SK-N-SH treated with all-trans-retinoic acid at 6 μM for 48 hours (cell line): ENCODE measurements around the gene ZBTB4.
A peak's percentile ranks its signal among the peaks of the same experiment; 100 is the strongest.

Experiments
- ATAC-seq: fragments of 200-7000 bp; cut with Tn5 transposase; 3 replicates; pipeline ENCODE4 v1.9.1; 2020; ENCODE audit warnings: mild to moderate bottlenecking, moderate library complexity
- ARNTL ChIP-seq: fragments of 450-650 bp; formaldehyde crosslinking; IDR thresholded peaks from 2 replicates; pipeline ENCODE4 v1.5.0; 2020; ENCODE audit warnings: low read depth, mild to moderate bottlenecking, moderate library complexity, borderline replicate concordance
- BACH2 ChIP-seq: fragments of 250-450 bp; sonication (Bioruptor Pico); IDR thresholded peaks from 2 replicates; pipeline ENCODE4 v1.9.0; 2021; ENCODE audit warnings: mild to moderate bottlenecking, borderline replicate concordance
- CREB5 ChIP-seq: fragments of 250-450 bp; sonication (Bioruptor Pico); IDR thresholded peaks from 2 replicates; pipeline ENCODE4 v1.5.1; 2020; ENCODE audit warnings: low read depth, mild to moderate bottlenecking, moderate library complexity
- CSDC2 ChIP-seq: fragments of 250-450 bp; sonication (Bioruptor Pico); IDR thresholded peaks from 2 replicates; pipeline ENCODE4 v1.5.0; 2020; ENCODE audit warnings: mild to moderate bottlenecking, moderate library complexity
- CSRNP3 ChIP-seq: fragments of 250-450 bp; sonication (Bioruptor Pico); IDR thresholded peaks from 2 replicates; pipeline ENCODE4 v1.5.1; 2021; ENCODE audit warnings: mild to moderate bottlenecking, moderate library complexity
- ESRRG ChIP-seq: fragments of 250-450 bp; sonication (Bioruptor Pico); IDR thresholded peaks from 2 replicates; pipeline ENCODE4 v1.6.1; 2021; ENCODE audit warnings: mild to moderate bottlenecking
- GLIS3 ChIP-seq: fragments of 250-450 bp; sonication (Bioruptor Pico); IDR thresholded peaks from 2 replicates; pipeline ENCODE4 v1.5.0; 2020; ENCODE audit warnings: mild to moderate bottlenecking, moderate library complexity
- ISL1 ChIP-seq: fragments of 250-450 bp; sonication (Bioruptor Pico); IDR thresholded peaks from 2 replicates; pipeline ENCODE4 v2.1.2; 2022; ENCODE audit warnings: mild to moderate bottlenecking, moderate library complexity
- OSR1 ChIP-seq: fragments of 250-450 bp; sonication (Bioruptor Pico); IDR thresholded peaks from 2 replicates; pipeline ENCODE4 v1.8.0; 2022; ENCODE audit warnings: moderate library complexity, mild to moderate bottlenecking, inconsistent platforms
- PATZ1 ChIP-seq: fragments of 250-450 bp; sonication (Bioruptor Pico); IDR thresholded peaks from 2 replicates; pipeline ENCODE4 v1.8.0; 2020; ENCODE audit warnings: mild to moderate bottlenecking, moderate library complexity, borderline replicate concordance
- POU6F1 ChIP-seq: fragments of 250-450 bp; sonication (Bioruptor Pico); IDR thresholded peaks from 2 replicates; pipeline ENCODE4 v1.8.0; 2021; ENCODE audit warnings: low read depth, mild to moderate bottlenecking, moderate library complexity, borderline replicate concordance
- PPARA ChIP-seq: fragments of 250-450 bp; sonication (Bioruptor Pico); IDR thresholded peaks from 2 replicates; pipeline ENCODE4 v1.5.0; 2020; ENCODE audit warnings: mild to moderate bottlenecking, borderline replicate concordance
- RARB ChIP-seq: fragments of 250-450 bp; sonication (Bioruptor Pico); IDR thresholded peaks from 2 replicates; pipeline ENCODE4 v1.8.0; 2021; ENCODE audit warnings: mild to moderate bottlenecking, moderate library complexity
- SNAI2 ChIP-seq: fragments of 250-450 bp; sonication (Bioruptor Pico); IDR thresholded peaks from 2 replicates; pipeline ENCODE4 v1.5.0; 2020; ENCODE audit warnings: mild to moderate bottlenecking, moderate library complexity
- TCF4 ChIP-seq: fragments of 250-450 bp; sonication (Bioruptor Pico); IDR thresholded peaks from 2 replicates; pipeline ENCODE4 v1.8.0; 2021; ENCODE audit warnings: mild to moderate bottlenecking, moderate library complexity, borderline replicate concordance
- TOX ChIP-seq: fragments of 250-450 bp; sonication (Bioruptor Pico); IDR thresholded peaks from 2 replicates; pipeline ENCODE4 v1.8.0; 2021; ENCODE audit warnings: mild to moderate bottlenecking, moderate library complexity, borderline replicate concordance
- TSHZ2 ChIP-seq: fragments of 250-450 bp; sonication (Bioruptor Pico); IDR thresholded peaks from 2 replicates; pipeline ENCODE4 v1.5.0; 2020; ENCODE audit warnings: mild to moderate bottlenecking, moderate library complexity
- ZC3H10 ChIP-seq: fragments of 250-450 bp; sonication (Bioruptor Pico); IDR thresholded peaks from 2 replicates; pipeline ENCODE4 v1.5.1; 2021; ENCODE audit warnings: mild to moderate bottlenecking, moderate library complexity
- ZFP3 ChIP-seq: fragments of 250-450 bp; sonication (Bioruptor Pico); IDR thresholded peaks from 2 replicates; pipeline ENCODE4 v1.5.0; 2020; ENCODE audit warnings: mild to moderate bottlenecking, moderate library complexity
- ZFP30 ChIP-seq: fragments of 450-650 bp; formaldehyde crosslinking; IDR thresholded peaks from 2 replicates; pipeline ENCODE4 v1.5.0; 2022; ENCODE audit warnings: mild to moderate bottlenecking, moderate library complexity
- ZNF565 ChIP-seq: fragments of 450-650 bp; formaldehyde crosslinking; conservative IDR thresholded peaks from 2 replicates; pipeline ENCODE4 v1.5.0; 2020; ENCODE audit warnings: low read depth, mild to moderate bottlenecking, moderate library complexity
- ZNF70 ChIP-seq: fragments of 450-650 bp; formaldehyde crosslinking; IDR thresholded peaks from 2 replicates; pipeline ENCODE4 v1.5.0; 2020; ENCODE audit warnings: mild to moderate bottlenecking, moderate library complexity
- ZNF8 ChIP-seq: fragments of 450-650 bp; formaldehyde crosslinking; IDR thresholded peaks from 2 replicates; pipeline ENCODE4 v1.5.0; 2020; ENCODE audit warnings: mild to moderate bottlenecking, moderate library complexity

ZBTB4 gene

GRCh38 chr17:7484067-7484918 is 4.9 kb upstream of the ZBTB4 start, which contains the start of gene POLR2A:
Gene POLR2A (plus strand): TSS chr17:7484366.
- peak; percentile 76 for ATAC-seq

More at GRCh38 chr17:7484067-7484918, 4.9 kb upstream of the ZBTB4 start, which contains the start of gene POLR2A:
- peak; percentile 50; the same call in 1 of the 2 replicates for TF ChIP-seq ZFP30 (CRISPR knock-in tag)
- TF ChIP-seq TOX (CRISPR knock-in tag), result peak; percentile 93
- TF ChIP-seq GLIS3 (CRISPR knock-in tag), result peak; percentile 98
- TF ChIP-seq ZFP3, result peak; percentile 18; the same call in 1 of the 2 replicates
- TF ChIP-seq TCF4 (CRISPR knock-in tag), result peak; percentile 47; the same call in 1 of the 2 replicates
- no peak for TF ChIP-seq OSR1 (CRISPR knock-in tag)
- peak; percentile 67; the same call in 1 of the 2 replicates for TF ChIP-seq ZNF8
- TF ChIP-seq PATZ1 (CRISPR knock-in tag), result no peak; the same call in none of the 2 replicates
- TF ChIP-seq PPARA (CRISPR knock-in tag), result no peak
- TF ChIP-seq ARNTL (CRISPR knock-in tag), result 0 out of 2 replicates have a peak, but pooled peaks have one; percentile 22
- no peak for TF ChIP-seq SNAI2 (CRISPR knock-in tag)
- no peak for TF ChIP-seq ISL1 (CRISPR knock-in tag)
- peak; percentile 94 for TF ChIP-seq RARB (CRISPR knock-in tag)
- TF ChIP-seq ZNF565 (CRISPR knock-in tag), result no peak
- 0 out of 2 replicates have a peak, but pooled peaks have one; percentile 37 for TF ChIP-seq CSDC2
- TF ChIP-seq BACH2 (CRISPR knock-in tag), result no peak
- TF ChIP-seq POU6F1 (CRISPR knock-in tag), result no peak
- peak; percentile 97 for TF ChIP-seq ESRRG (CRISPR knock-in tag)
- TF ChIP-seq TSHZ2 (CRISPR knock-in tag), result 0 out of 2 replicates have a peak, but pooled peaks have one; percentile 19
- TF ChIP-seq CSRNP3 (CRISPR knock-in tag), result peak; percentile 97
- peak; percentile 84 for TF ChIP-seq CREB5 (CRISPR knock-in tag)
- peak; percentile 90 for TF ChIP-seq ZC3H10 (CRISPR knock-in tag)
- peak; percentile 49; the same call in 1 of the 2 replicates for TF ChIP-seq ZNF70 (CRISPR knock-in tag)
